OCI-LY7 (cell line): ENCODE data around the gene RFC3. TPM values are rescaled to one million over a fixed set of nuclear protein-coding genes. Genes with fewer than 3 reads are reported as not detected.

Experiments
- BruUV-seq: library from RNA; stranded (reverse); fragments of 400-500 nt; replicated peaks from 2 replicates; lab custom pipeline; 2021; lab: Mats Ljungman, UMichigan
- CTCF ChIA-PET: fragments of 300-600 bp; sonication (Branson Sonifier 250); formaldehyde crosslinking; loops from one replicate; lab custom pipeline; 2022; ENCODE audit warnings: antibody characterized with exemption; ENCODE audit not compliant: unreplicated experiment; lab: Charles Lee
- POLR2A ChIA-PET: fragments of 300-600 bp; sonication (Branson Sonifier 250); formaldehyde crosslinking; loops from one replicate; lab custom pipeline; 2022; ENCODE audit warnings: antibody characterized with exemption; lab: Charles Lee
- DNase-seq: peaks from one replicate; pipeline ENCODE4 v3.0.0-alpha.2; 2015; ENCODE audit warnings: low spot score
- H2AFZ ChIP-seq: fragments of 200-600 bp; sonication (generic), shearing (Covaris generic); 2 replicates; pipeline ENCODE4 v1.6.1; 2014; ENCODE audit warnings: mild to moderate bottlenecking, antibody characterized with exemption, low read length, moderate library complexity
- H3K27ac ChIP-seq: fragments of 200-600 bp; sonication (generic); 2 replicates; pipeline ENCODE4 v1.5.1; 2014; ENCODE audit warnings: mixed run types, low read depth, mild to moderate bottlenecking, moderate library complexity, low read length, inconsistent platforms; ENCODE audit not compliant: poor library complexity, severe bottlenecking
- H3K36me3 ChIP-seq: fragments of 200-600 bp; sonication (generic); 2 replicates; pipeline ENCODE4 v1.6.1; 2014; ENCODE audit warnings: mild to moderate bottlenecking, antibody characterized with exemption, low read length, moderate library complexity, mixed read lengths; ENCODE audit not compliant: insufficient read depth
- H3K4me1 ChIP-seq: fragments of 200-600 bp; sonication (generic); 2 replicates; pipeline ENCODE4 v1.5.1; 2014; ENCODE audit warnings: mild to moderate bottlenecking, low read length; ENCODE audit not compliant: insufficient read depth, poor library complexity, severe bottlenecking
- H3K4me2 ChIP-seq: fragments of 200-600 bp; sonication (generic); 2 replicates; pipeline ENCODE4 v1.6.1; 2014; ENCODE audit warnings: mild to moderate bottlenecking, low read length
- H3K4me3 ChIP-seq: fragments of 200-600 bp; sonication (generic); 2 replicates; pipeline ENCODE4 v1.5.1; 2014; ENCODE audit warnings: mild to moderate bottlenecking, low read depth, low read length; ENCODE audit not compliant: poor library complexity, severe bottlenecking
- H3K79me2 ChIP-seq: fragments of 200-600 bp; sonication (generic); 2 replicates; pipeline ENCODE4 v1.6.1; 2016; ENCODE audit warnings: low read depth, mild to moderate bottlenecking, low read length, moderate library complexity, mixed read lengths; ENCODE audit not compliant: insufficient read depth
- H3K9me2 ChIP-seq: fragments of 200-600 bp; sonication (generic); 2 replicates; pipeline ENCODE4 v1.6.1; 2016; ENCODE audit warnings: mild to moderate bottlenecking, low read length, mixed read lengths; ENCODE audit not compliant: insufficient read depth
- H3K9me3 ChIP-seq: fragments of 200-600 bp; sonication (generic); 2 replicates; pipeline ENCODE4 v1.6.1; 2014; ENCODE audit warnings: mild to moderate bottlenecking, mixed run types, low read length, mixed read lengths
- H4K20me1 ChIP-seq: fragments of 200-600 bp; sonication (generic); 2 replicates; pipeline ENCODE4 v1.6.1; 2014; ENCODE audit warnings: mild to moderate bottlenecking, antibody characterized with exemption, low read length, moderate library complexity, mixed read lengths; ENCODE audit not compliant: insufficient read depth
- EZH2phosphoT487 ChIP-seq: fragments of 200-600 bp; sonication (generic); IDR thresholded peaks from 2 replicates; pipeline ENCODE4 v1.6.1; 2018; ENCODE audit warnings: low read depth, borderline replicate concordance, mild to moderate bottlenecking, mixed run types, antibody characterized with exemption, low read length, moderate library complexity, mixed read lengths
- intact Hi-C: fragments of 100-400 bp; cut with micrococcal nuclease; formaldehyde crosslinking; loops from one replicate; pipeline ENCODE4 v1.10.0; 2022; ENCODE audit not compliant: unreplicated experiment
- total RNA-seq, 2 experiments: library from RNA; depleted of rRNA in 1 of 2; stranded (reverse); fragments of >200 nt in 1 of 2; shearing (Covaris generic) in 1 of 2; gene quantifications; 2 replicates each; pipeline ENCODE4 v1.2.3, GENCODE V29; 2014 to 2022
- TF ChIP-seq, protein P1 (sequence below): fragments of 200-600 bp; sonication (generic); conservative IDR thresholded peaks from 2 replicates; pipeline ENCODE4 v1.5.1; 2014; ENCODE audit warnings: mild to moderate bottlenecking, antibody characterized with exemption, low read length, moderate library complexity, mixed read lengths

The RFC3 gene
- total RNA-seq, 2 experiments from 2014 or later: 108 to 118 TPM

DNA sequence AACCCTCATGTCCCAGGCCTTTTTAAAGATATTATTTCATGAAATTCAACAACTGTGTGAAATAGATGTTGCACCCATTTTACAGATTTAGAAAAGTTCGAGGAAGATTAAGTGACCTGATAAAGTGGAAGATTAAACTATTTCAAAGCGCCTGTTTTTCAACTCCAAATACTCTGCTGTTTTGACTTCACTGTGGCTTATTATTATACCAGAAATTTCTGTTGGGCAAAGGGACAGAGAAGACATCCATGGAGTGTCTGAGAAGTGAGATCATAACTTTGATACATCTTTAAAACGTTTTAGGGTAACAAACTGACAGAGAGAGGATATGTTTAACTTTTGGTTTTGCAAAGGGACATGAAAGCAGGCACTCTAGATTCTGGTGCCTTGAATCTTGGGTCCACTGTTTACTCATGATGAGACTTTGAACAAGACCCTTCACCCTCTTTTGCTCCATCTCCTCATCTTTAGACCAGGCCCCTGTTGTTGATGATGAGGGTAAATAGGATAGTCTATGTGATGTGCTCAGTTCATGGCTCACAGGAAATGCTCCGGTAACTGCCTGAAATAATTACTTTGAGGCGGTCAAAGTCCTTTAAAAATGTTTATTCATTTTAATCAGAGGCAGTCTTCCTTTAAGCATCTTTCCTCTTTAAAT, 55.4 kb downstream of the RFC3 start:
- Histone ChIP-seq H3K27ac (no peak overlapping the region), H4K20me1 (no peaks in the 10 kb centered on the region), H3K4me3 (no peak overlapping the region), H3K9me2 (no peaks in the 10 kb centered on the region), H3K9me3 (peaks cover 8% of the 10 kb centered on the region; the same call in 1 of the 2 replicates), H3K36me3 (peaks cover 22% of the 10 kb centered on the region), H3K4me1 (peaks cover 20% of the 10 kb centered on the region), H3K4me2 (no peak overlapping the region), H3K79me2 (no peaks in the 10 kb centered on the region), H2AFZ (no peak overlapping the region)
- ChIA-PET CTCF (no interaction called here), POLR2A (no interaction called here)
- intact Hi-C loops: no loop called here
- no TSS peak for BruUV-seq
- DNase-seq: no peak
- no peak for TF ChIP-seq EZH2phosphoT487
- TF ChIP-seq, protein P1, sequence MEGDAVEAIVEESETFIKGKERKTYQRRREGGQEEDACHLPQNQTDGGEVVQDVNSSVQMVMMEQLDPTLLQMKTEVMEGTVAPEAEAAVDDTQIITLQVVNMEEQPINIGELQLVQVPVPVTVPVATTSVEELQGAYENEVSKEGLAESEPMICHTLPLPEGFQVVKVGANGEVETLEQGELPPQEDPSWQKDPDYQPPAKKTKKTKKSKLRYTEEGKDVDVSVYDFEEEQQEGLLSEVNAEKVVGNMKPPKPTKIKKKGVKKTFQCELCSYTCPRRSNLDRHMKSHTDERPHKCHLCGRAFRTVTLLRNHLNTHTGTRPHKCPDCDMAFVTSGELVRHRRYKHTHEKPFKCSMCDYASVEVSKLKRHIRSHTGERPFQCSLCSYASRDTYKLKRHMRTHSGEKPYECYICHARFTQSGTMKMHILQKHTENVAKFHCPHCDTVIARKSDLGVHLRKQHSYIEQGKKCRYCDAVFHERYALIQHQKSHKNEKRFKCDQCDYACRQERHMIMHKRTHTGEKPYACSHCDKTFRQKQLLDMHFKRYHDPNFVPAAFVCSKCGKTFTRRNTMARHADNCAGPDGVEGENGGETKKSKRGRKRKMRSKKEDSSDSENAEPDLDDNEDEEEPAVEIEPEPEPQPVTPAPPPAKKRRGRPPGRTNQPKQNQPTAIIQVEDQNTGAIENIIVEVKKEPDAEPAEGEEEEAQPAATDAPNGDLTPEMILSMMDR: no peak

DNA sequence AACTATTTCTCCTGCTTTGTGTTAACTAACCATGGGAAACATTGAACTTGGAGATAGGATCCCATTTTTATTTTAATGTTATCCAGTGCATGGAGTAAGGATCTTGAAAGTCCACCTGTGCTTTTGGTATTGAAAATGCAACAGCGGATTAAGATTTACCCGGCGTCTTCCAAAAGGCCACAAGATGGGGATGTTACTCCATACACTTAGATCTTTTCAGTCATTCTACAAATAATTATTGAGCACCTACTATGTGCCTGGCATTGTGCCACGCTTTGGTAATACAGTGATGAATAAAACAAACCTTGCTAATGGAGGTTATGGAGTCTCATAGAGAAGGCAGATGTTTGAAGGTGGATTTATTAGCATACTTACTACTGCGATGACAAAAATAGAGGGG, 56.9 kb downstream of the RFC3 start:
- no peak overlapping the region for H2AFZ ChIP-seq
- H3K9me3 ChIP-seq: no peaks in the 10 kb centered on the region
- 0 out of 2 replicates have a peak, but pooled peaks cover 10% of the 10 kb centered on the region for H3K36me3 ChIP-seq
- intact Hi-C loops: no loop called here
- no peaks in the 10 kb centered on the region for H3K9me2 ChIP-seq
- POLR2A ChIA-PET: no interaction called here
- TF ChIP-seq, protein P1: peak; percentile 26; the same call in 1 of the 2 replicates
- TF ChIP-seq EZH2phosphoT487: no peak
- no peak for DNase-seq
- no peak overlapping the region for H3K27ac ChIP-seq
- CTCF ChIA-PET: no interaction called here
- BruUV-seq: no TSS peak
- H3K4me1 ChIP-seq: peaks cover 12% of the 10 kb centered on the region
- no peak overlapping the region for H3K4me2 ChIP-seq
- no peaks in the 10 kb centered on the region for H4K20me1 ChIP-seq
- no peaks in the 10 kb centered on the region for H3K79me2 ChIP-seq
- H3K4me3 ChIP-seq: no peak overlapping the region
